Measurements from ENCODE around the gene RAB40C. TPM values are rescaled to one million over a fixed set of nuclear protein-coding genes. Genes with fewer than 3 reads are reported as not detected.
A peak's percentile ranks its signal among the peaks of the same experiment; 100 is the strongest.

Gene RAB40C
- polyA plus RNA-seq, 2 of the 4 experiments (the other 2 are of a cell fraction), result 4.4 to 9.7 TPM

GRCh38 chr16:648781-649589 is 59.1 kb downstream of the RAB40C start, which contains the start of gene WDR90 (continued):
- TF ChIP-seq SREBF2 (IDR thresholded peaks at IDR 0.05), result no peak
- peak; percentile 72 for TF ChIP-seq PBX3 (IDR thresholded peaks at IDR 0.05)
- TF ChIP-seq HMGXB4 (CRISPR knock-in tag; IDR thresholded peaks at IDR 0.05; ENCODE audit: borderline replicate concordance), result peak; percentile 77
- TF ChIP-seq HES2 (IDR thresholded peaks at IDR 0.05), result no peak

- Histone ChIP-seq H3K27ac (peak overlapping the region; percentile 90 to 99), H3K4me1 (peaks cover 41% of the 10 kb centered on the region), H3K4me3 (peak overlapping the region; percentile 79), H3K9me3 (no peaks in the 10 kb centered on the region), H3K4me2 (peak overlapping the region; percentile 93)
- ChIA-PET CTCF (interaction anchor here (1.1 to 6.1 kb wide), 7 partner anchors 10 to 31 kb away, joined by 3 to 64 read pairs (median 3); partner anchors contain the start of genes RHOT2 and STUB1), POLR2A (interaction anchor here (0.6 to 1.3 kb wide), 4 partner anchors 13 to 773 kb away, joined by 3 to 6 read pairs (median 4); partner anchors contain the start of genes METTL26 and RHBDL1)
- FAIRE-seq, result no peak
- WGBS (ENCODE audit: missing lambda C conversion rate), result 90% methylated on average over 4 of the region's 44 CpGs
- no peak for DNase-seq (ENCODE audit: low read depth in 1 of 2, low spot score in 1 of 2)
- no peak for TF ChIP-seq CBX2 (IDR thresholded peaks at IDR 0.05; ENCODE audit: borderline replicate concordance, low read depth)
- ATAC-seq, result peak in 1 of 2 experiments; percentile 8; a peak in 1 of 6 replicates
Observed at GRCh38 chr16:649631-650030, 59.8 kb downstream of the RAB40C start.

GRCh38 chr16:651844-652243 is 62.0 kb downstream of the RAB40C start:
- TF ChIP-seq POLR2AphosphoS2 (conservative IDR thresholded peaks at IDR 0.05; ENCODE audit: low read length) (no peak), JUN (IDR thresholded peaks at IDR 0.05) (no peak), RAD21 (conservative IDR thresholded peaks at IDR 0.05 in 1 of 2, IDR thresholded peaks at IDR 0.05 in 1 of 2) (no peak), NPAS2 (CRISPR knock-in tag; IDR thresholded peaks at IDR 0.05; ENCODE audit: borderline replicate concordance) (no peak), CBX8 (IDR thresholded peaks at IDR 0.05) (no peak), ATOH8 (CRISPR knock-in tag; IDR thresholded peaks at IDR 0.05; ENCODE audit: low read depth) (no peak), HOXA7 (CRISPR knock-in tag; IDR thresholded peaks at IDR 0.05) (no peak)
- ChIA-PET POLR2A (no interaction called here), CTCF (interaction anchor here (2.3 to 6.1 kb wide), 3 partner anchors 8 to 16 kb away, joined by 10 to 64 read pairs (median 16); partner anchors contain the start of gene RHOT2)
- Histone ChIP-seq H3K9me3 (no peaks in the 10 kb centered on the region), H3K4me2 (no peak overlapping the region), H3K4me3 (no peak overlapping the region), H3K27ac (no peak overlapping the region), H3K4me1 (peaks cover 21% of the 10 kb centered on the region)
- ATAC-seq (no peak), FAIRE-seq (no peak), DNase-seq (ENCODE audit: low read depth in 1 of 2, low spot score in 1 of 2) (no peak)
- WGBS (ENCODE audit: missing lambda C conversion rate), result 84% methylated on average over 6 of the region's 22 CpGs

GRCh38 chr16:652454-653305 is 62.8 kb downstream of the RAB40C start:
- ATAC-seq (no peak), DNase-seq (ENCODE audit: low read depth in 1 of 2, low spot score in 1 of 2) (no peak), FAIRE-seq (no peak)
- no peak overlapping the region for H3K4me2 ChIP-seq
- H3K4me1 ChIP-seq, result peaks cover 15% of the 10 kb centered on the region
- no peaks in the 10 kb centered on the region for H3K9me3 ChIP-seq
- ChIA-PET POLR2A (no interaction called here), CTCF (interaction anchor here (1.0 to 6.1 kb wide), 6 partner anchors 7 to 23 kb away, joined by 3 to 64 read pairs (median 7); partner anchors contain the start of genes METTL26 and RHOT2)
- TF ChIP-seq NPAS2 (CRISPR knock-in tag; IDR thresholded peaks at IDR 0.05; ENCODE audit: borderline replicate concordance) (no peak), PBX3 (IDR thresholded peaks at IDR 0.05) (no peak), HOXB13 (CRISPR knock-in tag; IDR thresholded peaks at IDR 0.05; ENCODE audit: low read depth) (no peak), EP300 (IDR thresholded peaks at IDR 0.05) (no peak), KDM1A (IDR thresholded peaks at IDR 0.05; ENCODE audit: low read depth) (no peak), MAFK (IDR thresholded peaks at IDR 0.05; ENCODE audit: partially characterized antibody) (no peak), ZSCAN20 (CRISPR knock-in tag; IDR thresholded peaks at IDR 0.05) (no peak), JUNB (IDR thresholded peaks at IDR 0.05) (no peak)
- WGBS (ENCODE audit: missing lambda C conversion rate), result 89% methylated on average over 26 of the region's 28 CpGs
- H3K4me3 ChIP-seq, result no peak overlapping the region
- no peak overlapping the region for H3K27ac ChIP-seq

Data from A549 (cell line).